ENCODE data around the gene PIH1D2.
"Not testable (repeated sequence)": the region's sequence is repeated elsewhere in the genome, so short reads cannot be mapped to it uniquely, and the experiment has no call there.

The PIH1D2 gene, protein sequence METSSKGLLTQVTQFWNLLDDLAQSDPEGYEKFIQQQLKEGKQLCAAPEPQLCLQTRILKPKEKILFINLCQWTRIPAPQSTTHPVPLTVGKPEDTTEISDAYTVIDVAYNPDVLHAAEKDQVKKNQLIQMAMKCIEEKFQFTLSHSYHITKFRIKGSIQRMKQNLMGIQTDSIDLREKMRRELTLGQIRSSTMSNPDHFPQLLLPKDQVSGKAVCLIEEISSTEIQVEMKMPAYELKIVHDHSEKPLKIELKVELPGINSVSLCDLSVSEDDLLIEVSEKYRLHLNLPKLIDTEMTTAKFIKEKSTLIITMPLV

GRCh38 chr11:112073941-112074811 lies at the start of gene PIH1D2, which contains the start of gene NKAPD1:
TSS of gene PIH1D2 (minus strand) at chr11:112074017. CDS start at chr11:112073174, 843 bp downstream.
TSS of gene NKAPD1 (plus strand) at chr11:112074299. CDS start at chr11:112075575, 1,276 bp downstream.
- peak; percentile 97 for DNase-seq

DNA sequence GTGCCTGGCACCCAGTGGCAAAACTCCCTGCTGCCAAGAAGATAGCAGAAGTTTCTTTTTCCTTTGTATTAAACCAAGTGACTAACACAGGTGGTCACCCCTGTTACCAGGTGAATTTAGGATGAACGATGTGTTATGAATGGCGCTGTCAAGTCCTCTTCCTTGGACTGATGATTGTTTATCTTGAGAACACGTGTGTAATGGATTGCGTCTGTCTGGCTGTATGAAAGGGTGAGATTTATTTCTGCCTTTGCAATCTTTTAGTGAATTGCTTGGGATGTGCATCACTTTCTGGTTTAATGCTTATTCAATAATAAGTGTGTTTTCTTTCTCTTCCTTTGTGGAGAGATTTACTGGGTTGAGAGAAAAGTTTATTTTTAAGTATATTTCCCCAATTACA lies 49.3 kb upstream of the PIH1D2 start:
- no peak for DNase-seq

DNA sequence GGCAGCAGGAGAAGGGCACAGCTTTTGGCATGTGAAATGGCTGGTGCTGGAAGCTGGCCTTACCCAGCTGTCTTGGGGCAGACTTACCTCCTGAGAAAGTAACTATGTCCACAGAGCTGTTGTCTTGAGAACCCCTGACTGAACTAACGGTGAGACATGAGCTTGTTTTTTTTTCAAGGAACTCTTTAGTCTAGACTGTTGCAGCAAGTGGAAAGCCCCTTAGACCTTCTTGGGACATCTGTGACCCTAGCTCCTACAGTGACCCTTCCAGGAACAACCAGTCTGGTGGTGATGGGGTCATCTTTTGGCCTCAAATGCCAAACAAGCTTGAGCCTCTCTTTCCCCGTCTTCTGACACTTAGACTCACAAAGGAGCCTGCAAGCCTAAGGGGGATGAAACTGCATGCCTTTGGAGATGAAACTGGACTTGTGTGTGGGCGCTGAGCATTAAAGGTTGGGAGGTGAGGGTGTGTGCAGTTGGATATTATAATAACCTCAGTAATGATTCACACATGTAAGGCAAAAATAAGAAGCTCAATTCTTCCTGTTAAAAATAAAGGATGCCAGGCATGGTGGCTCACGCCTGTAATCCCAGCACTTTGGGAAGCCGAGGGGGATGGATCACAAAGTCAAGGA lies 48.3 kb upstream of the PIH1D2 start:
- no peak for DNase-seq

DNA sequence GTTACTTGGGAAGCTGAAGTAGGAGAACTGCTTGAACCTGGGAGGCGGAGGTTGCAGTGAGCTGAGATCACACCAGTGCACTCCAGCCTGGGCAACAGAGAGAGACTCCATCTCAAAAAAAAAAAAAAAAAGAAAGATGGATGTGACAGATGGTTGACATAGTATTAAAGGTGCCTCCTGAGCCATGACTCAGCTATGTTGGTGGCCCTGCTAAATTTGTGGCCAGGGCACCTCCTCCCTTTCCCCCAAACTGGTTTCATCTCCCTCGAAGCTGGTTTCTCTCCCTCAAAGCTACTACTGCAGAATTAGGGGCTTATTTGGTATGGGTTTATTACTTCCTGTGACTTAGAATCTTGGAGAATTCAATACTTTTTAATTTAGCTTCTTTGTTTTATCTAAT lies 44.4 kb upstream of the PIH1D2 start:
- DNase-seq: no peak

GRCh38 chr11:112115386-112115785 lies 41.6 kb upstream of the PIH1D2 start:
- no peak for DNase-seq

GRCh38 chr11:112114460-112114859 lies 40.6 kb upstream of the PIH1D2 start:
- DNase-seq: no peak

DNA sequence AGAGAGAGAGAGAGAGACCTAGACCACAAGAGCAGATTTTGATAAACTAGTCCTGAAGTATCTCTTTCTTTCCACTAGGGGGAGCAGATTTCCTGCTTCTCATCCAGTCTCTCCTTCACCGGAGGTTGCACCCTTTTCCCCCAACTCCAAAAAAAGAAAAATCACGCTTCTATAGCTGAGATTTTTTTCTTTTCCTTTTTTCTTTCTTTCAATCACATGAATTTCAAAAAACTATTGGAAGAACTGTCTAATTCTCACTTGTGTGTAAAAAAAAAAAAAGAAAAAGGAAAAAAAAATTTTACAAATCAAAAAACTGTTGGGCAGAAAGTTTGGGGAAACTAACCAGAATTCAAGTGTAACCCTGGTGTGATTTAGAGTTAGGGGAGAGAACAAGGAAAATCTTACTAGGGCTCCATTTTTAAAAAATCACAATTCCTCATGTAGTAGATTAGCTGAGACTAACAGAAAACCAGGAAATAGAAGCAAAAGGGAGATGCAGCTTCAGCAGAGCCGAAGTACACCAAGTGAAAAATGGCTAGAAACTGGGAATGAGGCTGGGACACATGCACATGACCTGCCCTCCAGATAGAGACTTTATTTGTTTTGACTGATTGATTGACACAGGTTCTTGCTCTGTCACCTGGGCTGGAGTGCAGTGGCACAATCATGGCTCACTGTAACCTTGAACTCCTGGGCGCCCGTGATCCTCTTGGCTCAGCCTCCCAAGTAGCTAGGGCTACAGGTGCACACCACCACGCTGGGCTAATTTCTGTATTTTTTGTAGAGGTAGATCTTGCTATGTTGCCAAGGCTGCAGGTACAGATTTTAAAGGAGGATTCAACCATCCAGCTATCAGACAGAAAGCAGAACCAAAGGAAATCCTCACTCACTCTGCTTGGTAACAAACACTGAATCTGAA lies 40.0 kb upstream of the PIH1D2 start:
- DNase-seq: peak; percentile 80

- DNase-seq: no peak
Measured at GRCh38 chr11:112106070-112106469, 32.3 kb upstream of the PIH1D2 start.

- DNase-seq: no peak
Measured at GRCh38 chr11:112103446-112103845, 29.6 kb upstream of the PIH1D2 start.

DNA sequence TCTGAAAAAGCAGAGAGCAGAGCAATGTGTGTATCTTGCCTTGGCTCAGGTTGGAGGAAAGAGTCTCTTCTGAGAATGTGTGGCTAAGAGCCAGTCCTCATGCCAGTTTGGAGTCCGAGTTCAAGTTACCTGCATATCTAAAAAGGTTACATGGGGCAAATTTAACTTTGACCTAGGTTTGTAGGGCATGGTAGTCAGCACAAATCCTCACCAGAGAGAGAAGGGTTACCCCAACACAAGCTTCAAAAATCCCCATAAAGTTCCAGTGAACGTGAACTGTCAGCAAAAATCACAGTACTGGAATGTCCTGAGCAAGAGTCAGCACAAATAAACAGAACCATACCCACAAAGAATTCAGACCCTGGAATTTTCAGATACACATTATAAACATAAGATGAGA lies 26.6 kb upstream of the PIH1D2 start:
- no peak for DNase-seq

DNA sequence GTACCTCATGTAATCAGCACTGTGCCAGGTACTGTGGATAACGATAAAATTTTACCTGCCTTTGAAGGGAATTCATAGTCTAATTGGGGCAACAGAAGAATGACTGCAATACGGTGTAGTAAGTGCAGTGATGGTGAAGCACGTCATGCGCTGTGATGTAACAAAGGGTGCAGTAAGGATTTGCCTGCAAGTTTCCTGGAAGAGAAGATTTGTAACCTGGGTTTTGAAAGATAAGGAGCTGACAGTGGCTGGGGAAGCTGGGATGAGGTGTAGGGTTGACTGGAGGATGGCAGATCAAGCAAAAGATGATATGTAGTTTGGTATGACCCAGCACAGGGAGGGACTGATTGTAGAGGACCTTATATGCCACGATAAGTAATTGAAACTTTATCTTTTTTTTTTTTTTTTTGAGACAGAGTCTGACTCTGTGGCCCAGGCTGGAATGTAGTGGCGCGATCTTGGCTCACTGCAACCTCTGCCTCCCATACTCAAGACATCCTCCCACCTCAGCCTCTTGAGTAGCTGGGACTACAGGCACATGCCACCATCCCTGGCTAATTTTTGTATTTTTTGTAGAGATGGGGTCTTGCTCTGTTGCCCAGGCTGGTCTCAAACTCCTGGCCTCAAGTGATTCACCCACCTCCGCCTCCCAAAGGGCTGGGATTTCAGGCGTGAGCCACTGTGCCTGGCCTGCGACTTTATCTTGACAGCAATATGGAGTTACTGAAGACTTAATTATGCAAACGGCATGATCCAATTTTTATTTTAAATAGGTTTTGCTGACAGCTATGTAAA lies 24.1 kb upstream of the PIH1D2 start:
- DNase-seq: no peak

DNA sequence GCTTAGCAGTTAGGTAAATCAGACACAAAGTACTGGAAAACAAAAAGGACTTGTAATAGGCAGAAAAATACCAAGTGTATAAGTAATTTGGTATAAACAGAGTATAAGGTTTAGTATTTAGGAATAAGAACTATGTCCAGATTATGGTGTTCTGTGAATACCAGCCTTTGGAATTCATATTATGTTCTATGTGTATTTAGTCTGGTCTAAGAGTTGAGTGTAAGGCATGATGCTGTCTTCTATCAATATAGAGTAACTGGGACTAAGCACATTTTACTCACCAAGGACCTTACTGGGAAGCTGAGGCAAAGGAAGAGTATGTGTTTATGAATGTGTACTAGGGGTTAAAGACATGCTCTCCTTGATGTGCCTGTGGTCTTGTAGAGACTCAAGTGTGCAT lies 22.4 kb upstream of the PIH1D2 start:
- no peak for DNase-seq

DNA sequence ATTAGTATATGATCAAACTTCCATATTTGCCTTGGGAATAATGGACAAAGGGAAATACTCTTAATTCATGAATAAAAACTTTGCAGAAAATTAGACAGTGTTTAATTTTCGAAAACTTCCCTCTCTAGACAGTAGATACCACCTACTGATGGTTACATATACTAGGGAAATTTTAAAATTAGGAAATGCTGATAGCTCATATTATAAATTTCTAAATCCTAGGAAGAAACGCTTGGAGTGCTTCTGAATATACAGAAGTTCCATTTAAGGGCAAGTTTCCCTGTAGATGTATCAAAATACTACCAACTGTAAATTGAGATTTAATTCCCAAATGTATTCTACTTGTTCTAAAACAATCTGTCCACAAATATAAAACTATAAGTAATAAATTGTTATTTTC lies 21.5 kb upstream of the PIH1D2 start:
- not testable (repeated sequence) for DNase-seq

DNA sequence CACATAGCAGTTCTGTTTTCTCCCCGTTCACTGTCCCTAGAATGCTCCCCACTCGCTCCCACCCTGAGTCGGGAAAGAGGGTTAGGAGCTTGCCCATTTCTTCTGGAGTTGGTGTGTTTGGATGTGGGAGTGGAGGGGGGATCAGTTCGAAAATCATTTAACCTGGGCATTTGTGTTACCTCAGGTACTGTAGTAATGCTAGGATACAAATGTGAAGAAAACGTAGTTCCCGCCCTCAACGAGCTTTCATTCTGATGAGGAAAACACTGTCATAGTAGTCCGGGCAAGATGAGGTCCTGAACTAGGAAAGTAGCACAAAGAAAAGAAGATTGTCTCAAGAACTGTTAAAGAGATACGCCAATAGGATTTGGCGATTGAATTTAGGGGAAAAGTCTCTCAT lies 13.4 kb upstream of the PIH1D2 start:
- peak; percentile 57 for DNase-seq

DNA sequence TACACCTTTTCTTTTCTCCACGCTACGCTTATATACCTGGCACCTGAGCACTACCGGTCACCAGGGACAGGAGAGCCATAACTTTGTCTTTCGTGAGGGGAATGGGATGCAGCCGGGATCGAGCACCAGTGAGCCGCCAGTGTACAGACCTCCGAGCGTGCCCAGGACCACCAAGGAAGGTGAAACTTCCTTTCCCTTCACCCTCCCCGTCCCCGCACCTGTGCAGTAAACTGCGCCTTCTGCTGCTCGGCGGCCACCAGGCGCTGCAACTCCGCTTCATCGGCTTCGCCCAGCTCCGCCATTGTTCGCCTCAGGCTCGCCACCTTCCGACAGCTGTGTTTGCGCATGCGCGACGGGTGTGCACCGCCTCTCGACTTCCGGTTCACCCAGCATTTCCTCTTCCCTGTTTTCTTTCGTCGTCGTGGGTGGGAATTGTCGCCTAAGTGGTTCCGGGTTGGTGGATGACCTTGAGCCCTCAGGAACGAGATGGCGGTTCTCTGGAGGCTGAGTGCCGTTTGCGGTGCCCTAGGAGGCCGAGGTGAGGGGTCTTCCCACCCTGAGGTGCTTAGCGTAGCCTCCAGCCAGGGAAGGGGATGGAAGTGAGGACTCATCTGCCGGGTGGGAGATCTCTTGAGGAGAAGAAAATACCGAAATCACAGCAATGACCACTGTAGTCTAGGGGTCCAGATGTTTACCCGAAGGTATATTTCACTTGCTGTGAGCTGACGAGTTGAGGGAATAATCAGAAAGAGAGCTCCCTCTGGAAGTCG lies 12.8 kb upstream of the PIH1D2 start, which contains the start of the genes SDHD and TIMM8B:
SDHD (plus strand) TSS at position 452 of the 770 bp plus-strand sequence; CDS start at position 487, 35 bp downstream.
TIMM8B (minus strand) TSS at position 335 of the 770 bp plus-strand sequence; CDS start at position 302, 33 bp downstream.
- peak; percentile 99 for DNase-seq

DNA sequence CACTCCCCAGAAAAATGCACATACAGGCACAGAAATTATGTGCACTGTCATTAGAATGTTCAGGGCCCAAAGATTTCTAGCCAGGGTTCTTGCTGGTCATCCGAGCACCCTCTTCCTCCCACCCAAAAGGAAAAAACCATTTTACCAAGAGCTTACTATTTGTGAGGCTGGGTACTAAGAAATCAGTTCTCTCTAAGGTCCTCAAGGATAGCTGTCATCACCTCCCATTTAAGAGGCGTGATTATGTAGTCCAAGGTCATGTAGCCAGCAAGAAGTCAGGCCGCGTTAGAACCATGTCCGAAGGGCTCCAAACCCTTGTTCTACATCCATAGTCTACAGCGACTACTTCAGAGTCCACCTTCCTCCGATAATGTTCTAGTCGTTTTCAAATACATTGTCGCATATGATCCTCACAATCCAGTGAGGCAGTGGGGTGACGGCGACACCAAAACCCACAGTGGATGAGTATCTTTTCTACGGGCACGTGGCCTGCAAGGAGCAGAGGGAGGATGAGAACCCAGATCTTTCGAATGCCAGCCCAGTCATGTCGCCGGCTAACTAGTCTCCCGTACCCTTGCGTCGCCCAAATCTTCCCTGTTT lies 12.1 kb upstream of the PIH1D2 start:
- DNase-seq: peak; percentile 81

GRCh38 chr11:112082729-112083128 lies 8.9 kb upstream of the PIH1D2 start:
- peak; percentile 22 for DNase-seq

GRCh38 chr11:112062923-112063322 lies 10.9 kb downstream of the PIH1D2 start:
- no peak for DNase-seq

GRCh38 chr11:112058103-112058502 lies 15.7 kb downstream of the PIH1D2 start:
- DNase-seq: no peak

DNA sequence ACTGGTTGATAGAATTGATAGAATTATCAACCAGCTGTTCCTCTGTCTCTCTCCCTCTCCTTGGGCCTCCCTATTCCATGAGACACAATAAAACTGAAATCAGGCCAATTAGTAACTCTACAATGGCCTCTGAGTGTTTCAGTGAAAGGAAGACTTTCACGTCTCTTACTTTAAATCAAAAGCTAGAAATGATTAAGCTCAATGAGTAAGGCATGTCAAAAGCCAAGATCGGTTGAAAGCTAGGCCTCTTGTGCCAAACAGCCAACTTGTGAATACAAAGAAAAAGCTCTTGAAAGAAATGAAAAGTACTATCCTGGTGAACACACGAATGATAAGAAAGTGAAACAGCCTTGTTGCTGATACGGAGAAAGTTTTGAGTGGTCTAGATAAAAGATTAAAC lies 16.6 kb downstream of the PIH1D2 start:
- no peak for DNase-seq

Data from OCI-M1 (cell line).